Adrenal gland (tissue), 5 donors: ENCODE data around the gene FCRL5.

Experiments
- CTCF ChIP-seq, 6 experiments: fragments of 450-650 bp in 4 of 6; fragments of 200-600 bp in 2 of 6; sonication (generic) in 1 of 6; IDR thresholded peaks; 1 replicate in 5 of 6; 2 replicates in 1 of 6; pipeline versions ENCODE4 v1.5.1 to v1.8.0; 2016 to 2021; ENCODE audit warnings: antibody characterized with exemption in 6 of 6, mild to moderate bottlenecking in 2 of 6, moderate library complexity in 1 of 6
- POLR2A ChIP-seq, 2 donors: fragments of 450-650 bp; IDR thresholded peaks; one replicate each; pipeline ENCODE4 v1.6.1; 2017; ENCODE audit warnings: antibody characterized with exemption in 2 of 2, mild to moderate bottlenecking in 2 of 2, moderate library complexity in 1 of 2
- donor health status: DM: no; HTN: no; CAD: no.

GRCh38 chr1:157478030-157478429, 74.3 kb downstream of the FCRL5 start:
- TF ChIP-seq CTCF (IDR thresholded peaks at IDR 0.05) (no peak), POLR2A (IDR thresholded peaks at IDR 0.05) (no peak)
